HG03060 (cell line): ENCODE results near the gene PTPRN2.

Experiments used
- ATAC-seq: cut with Tn5 transposase; IDR thresholded peaks from one replicate; pipeline ENCODE4 v1.9.1; 2021; ENCODE audit warnings: low read depth, moderate number of reproducible peaks; ENCODE audit not compliant: unreplicated experiment

PTPRN2 gene

DNA sequence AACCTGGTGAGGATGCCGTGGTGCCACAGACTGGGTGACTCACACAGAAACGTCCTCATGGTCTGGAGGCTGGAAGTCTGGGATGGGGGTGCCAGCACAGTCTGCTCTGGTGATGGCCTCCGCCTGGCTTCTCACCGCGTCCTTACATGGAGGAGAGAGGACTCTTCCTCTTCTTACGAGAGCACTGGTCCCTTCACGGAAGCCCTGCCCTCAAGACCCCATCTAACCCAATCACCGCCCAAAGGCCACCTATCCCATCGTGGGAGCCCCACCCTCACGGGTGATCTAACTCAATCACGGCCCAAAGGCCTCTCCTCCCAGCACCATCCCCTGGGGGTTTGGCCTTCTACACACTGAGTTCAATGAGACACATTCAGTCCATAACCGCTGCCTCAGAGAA lies 137.7 kb downstream of the PTPRN2 start:
- no peak for ATAC-seq

- ATAC-seq, result no peak
Measured at GRCh38 chr7:158449266-158449665, 138.4 kb downstream of the PTPRN2 start.

DNA sequence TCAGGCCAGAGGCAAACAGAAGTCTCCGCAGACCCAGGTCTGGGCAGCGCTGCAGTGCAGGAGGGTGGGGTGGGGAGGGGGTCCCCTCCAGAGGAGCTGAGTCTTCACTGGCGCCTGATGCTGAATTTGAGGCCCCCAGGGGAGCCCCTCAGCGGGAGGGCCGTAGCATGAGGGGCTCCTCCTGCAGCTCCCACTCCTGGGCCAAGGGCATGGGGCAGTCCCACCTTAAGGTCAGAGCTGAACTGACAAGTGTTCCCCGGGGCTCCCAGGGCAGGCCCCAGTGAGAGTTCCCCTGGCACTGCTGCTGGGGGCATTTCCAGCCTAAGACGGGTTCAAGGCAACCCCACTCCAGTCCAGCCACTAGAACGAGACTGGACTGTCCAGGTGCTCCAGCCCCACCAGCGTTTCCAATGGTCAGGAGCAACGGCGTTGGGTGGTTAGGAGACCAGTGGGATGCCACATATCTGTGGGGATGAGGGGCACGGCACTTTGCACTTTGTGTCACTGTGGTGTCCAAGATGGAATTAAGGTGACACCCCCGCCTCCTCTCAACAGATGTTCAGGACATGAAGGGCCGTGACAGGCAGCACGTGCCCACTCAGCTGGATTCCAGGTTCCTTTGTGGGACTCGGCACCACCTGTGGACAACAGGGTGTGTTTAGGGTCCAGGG lies 139.1 kb downstream of the PTPRN2 start:
- no peak for ATAC-seq

DNA sequence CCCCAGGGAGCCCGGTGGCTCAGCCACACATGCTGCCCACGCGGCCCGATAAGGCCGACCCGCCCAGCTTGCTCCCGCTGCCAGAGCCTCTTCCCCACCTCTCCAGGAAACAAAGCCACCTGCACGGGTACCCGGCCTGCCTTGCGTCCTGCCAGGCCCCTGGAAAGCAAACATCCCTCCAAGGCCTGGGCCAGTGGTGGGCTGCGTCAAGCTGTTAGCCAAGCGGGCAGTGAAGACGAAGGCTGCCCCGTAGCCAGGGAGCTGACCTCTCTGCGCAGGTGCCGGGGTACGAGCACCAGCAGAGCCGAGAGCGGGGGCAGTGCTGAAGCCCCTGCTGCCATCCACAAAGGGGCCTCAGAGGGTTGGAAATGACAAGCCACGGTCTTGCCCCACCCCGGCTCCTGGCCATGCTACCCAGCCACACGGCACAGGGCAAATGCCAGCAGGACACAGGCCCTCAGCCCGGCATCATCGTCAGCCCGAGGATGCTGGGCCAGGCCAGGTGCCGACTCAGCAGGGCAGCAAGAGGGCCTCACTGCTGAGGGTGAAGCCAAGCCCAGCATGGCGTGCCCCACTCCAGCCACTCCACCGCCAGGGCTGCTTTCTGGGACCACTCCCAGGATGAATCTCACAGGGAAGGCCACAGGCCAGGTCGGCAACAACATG lies 140.0 kb downstream of the PTPRN2 start:
- ATAC-seq, result no peak

- ATAC-seq, result no peak
Measured at GRCh38 chr7:158447151-158447505, 140.5 kb downstream of the PTPRN2 start.

DNA sequence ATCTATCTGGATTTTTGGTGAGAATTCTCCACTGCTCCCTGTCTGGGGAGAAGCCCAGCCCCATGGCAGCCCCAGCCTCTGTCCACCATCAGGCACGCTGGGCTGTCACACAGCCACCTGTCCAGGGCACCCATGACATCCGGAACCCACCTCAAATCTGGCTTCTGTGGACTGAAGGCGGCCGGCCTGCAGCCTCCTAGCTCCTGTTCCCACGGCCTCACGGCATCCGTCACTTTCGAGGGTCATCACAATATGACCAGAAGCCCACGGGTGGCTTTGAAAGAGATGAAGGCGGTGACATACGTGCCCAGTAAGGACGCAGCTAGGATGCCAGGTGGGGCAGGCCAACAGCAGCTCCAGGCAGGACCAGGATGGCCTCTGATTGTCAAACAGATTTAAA lies 140.9 kb downstream of the PTPRN2 start:
- ATAC-seq, result no peak

DNA sequence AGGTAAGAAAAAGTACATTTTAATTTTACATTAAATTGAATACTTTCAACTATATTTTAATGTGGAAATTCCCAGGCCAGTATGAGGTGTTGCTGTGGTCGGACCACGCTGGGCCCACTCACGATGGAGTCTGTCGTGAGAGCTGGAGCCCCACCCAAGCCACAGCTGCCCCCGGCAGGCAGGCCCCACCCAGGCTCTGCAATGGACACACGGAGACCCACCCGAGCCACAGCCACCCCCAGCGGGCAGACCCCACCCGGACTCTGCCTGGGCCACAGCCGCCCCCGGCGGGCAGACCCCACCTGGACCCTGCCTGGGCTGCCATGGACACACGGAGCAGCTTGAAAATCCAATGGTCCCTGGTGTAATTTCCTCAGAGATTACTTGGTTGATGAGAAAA lies 141.3 kb downstream of the PTPRN2 start:
- ATAC-seq, result no peak

- ATAC-seq, result no peak
Measured at GRCh38 chr7:158445421-158446175, 142.0 kb downstream of the PTPRN2 start.

- no peak for ATAC-seq
Measured at GRCh38 chr7:158444501-158445420, 142.9 kb downstream of the PTPRN2 start.

DNA sequence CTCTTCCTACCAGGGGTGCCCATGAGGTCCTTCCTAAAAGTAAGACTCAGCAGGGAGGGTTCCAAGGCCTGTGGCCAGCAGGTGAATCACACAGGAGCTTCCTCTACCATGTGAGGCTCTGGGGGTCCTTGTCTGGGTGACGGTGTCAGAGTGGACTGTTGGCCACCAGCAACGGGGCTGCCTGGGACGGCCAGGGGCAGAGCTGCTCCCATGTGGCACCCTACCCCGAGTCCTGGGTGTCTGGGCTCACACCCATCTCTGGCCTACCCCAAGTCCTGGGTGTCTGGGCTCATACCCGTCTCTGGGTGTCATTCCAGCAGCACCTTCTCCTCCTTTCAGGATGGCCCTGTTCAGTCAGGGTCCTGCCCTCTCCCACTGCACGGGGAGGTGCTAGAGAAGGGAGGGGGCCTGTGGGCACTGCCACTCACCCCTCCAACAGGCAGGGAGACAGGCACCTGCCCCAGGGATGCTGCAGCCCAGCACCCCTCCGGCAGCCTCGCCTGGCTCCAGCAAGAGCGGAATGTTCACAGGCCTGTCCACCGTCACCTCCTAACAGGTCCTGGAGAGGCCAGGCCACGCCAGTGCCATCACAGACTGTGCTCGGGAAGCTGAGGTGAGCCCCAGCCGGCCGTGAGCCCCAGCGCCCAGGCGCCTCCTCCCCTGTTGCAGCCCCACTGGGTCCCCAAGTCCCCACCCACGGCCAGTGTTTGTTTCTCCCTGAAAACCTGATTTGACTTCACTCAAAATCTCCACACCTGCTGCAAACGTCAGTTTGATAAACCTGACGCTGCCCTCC lies 143.7 kb downstream of the PTPRN2 start:
- ATAC-seq, result no peak

DNA sequence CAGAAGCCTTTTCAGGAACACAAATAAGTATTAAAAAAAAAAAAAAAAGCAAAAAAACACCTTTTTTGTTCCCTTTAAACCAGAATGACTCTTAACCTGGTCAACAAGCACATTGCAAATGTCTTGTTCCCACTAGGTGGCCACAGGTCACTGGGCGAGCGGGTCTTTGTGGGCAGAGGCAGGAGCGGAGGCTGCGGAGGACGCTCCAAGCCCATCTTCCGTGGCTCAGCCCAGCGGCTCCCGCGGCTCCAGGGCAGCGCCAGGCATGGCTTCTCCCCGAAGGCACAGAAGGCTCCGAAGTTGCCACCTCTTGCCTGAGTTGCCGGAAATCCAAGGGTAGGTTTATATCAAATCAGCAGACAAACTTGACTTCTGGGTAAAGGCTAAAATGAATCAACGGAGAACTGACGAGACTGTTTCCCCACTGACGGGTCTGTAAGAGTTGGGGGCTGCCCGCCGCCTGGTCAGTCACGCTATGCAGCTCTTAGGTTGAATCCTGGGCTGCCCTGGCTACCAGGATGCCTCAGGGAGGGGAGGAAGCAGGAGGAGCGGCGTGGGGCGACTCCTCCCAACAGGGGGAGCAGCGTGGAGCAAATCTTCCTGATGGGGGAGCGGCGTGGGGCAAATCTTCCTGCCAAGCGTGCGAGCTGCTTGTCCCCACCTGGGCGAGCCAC lies 144.5 kb downstream of the PTPRN2 start:
- ATAC-seq, result no peak

DNA sequence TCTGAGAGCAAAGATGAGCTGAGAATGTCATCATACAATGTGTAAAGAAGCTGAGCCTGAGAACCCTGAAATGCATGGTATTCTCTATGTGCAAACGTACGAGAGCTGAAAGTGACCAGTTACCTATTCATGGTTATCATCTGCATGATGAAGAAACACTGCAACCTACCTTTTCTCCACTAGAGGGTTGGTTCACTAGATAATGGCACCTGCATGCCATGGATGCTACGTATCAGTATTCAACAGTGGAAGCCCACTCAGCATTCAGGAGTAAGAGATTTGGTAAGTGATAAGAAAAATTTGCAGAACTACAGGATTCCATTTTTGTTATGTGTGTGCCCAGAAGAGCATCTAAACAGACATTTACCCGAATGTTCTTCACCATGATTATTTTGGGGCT lies 145.4 kb downstream of the PTPRN2 start:
- ATAC-seq, result no peak

GRCh38 chr7:158439035-158439434 lies 148.6 kb downstream of the PTPRN2 start:
- ATAC-seq, result no peak

- ATAC-seq, result no peak
Measured at GRCh38 chr7:158432369-158433341, 155.0 kb downstream of the PTPRN2 start.

- ATAC-seq, result no peak
Measured at GRCh38 chr7:158431941-158432347, 155.7 kb downstream of the PTPRN2 start.

GRCh38 chr7:158431055-158431940 lies 156.3 kb downstream of the PTPRN2 start:
- no peak for ATAC-seq

GRCh38 chr7:158430308-158431034 lies 157.2 kb downstream of the PTPRN2 start:
- no peak for ATAC-seq
